HFFc6 (cell line): ENCODE data around the gene SOX21. TPM values are rescaled to one million over a fixed set of nuclear protein-coding genes. Genes with fewer than 3 reads are reported as not detected.

ENCODE experiments used
- DNase-seq: peaks from one replicate; pipeline ENCODE4 v3.0.0-alpha.2; 2018
- H3K27ac Mint-ChIP-seq: 2 replicates; pipeline ENCODE4 v1.8.0; 2020; ENCODE audit warnings: mild to moderate bottlenecking, mixed read lengths
- H3K27me3 Mint-ChIP-seq: 2 replicates; pipeline ENCODE4 v1.8.0; 2021; ENCODE audit warnings: mild to moderate bottlenecking, moderate library complexity, mixed read lengths; ENCODE audit not compliant: insufficient read depth
- H3K36me3 Mint-ChIP-seq: 2 replicates; pipeline ENCODE4 v1.8.0; 2021; ENCODE audit warnings: low read depth, mixed read lengths
- H3K4me1 Mint-ChIP-seq: 2 replicates; pipeline ENCODE4 v1.8.0; 2020; ENCODE audit warnings: low read depth, mixed read lengths
- H3K4me3 Mint-ChIP-seq: 2 replicates; pipeline ENCODE4 v1.8.0; 2020; ENCODE audit warnings: mild to moderate bottlenecking, moderate library complexity, mixed read lengths
- H3K9me3 Mint-ChIP-seq: 2 replicates; pipeline ENCODE4 v1.8.0; 2020; ENCODE audit warnings: mild to moderate bottlenecking, mixed read lengths
- CTCF ChIP-seq: fragments of 200-600 bp; sonication (generic); IDR thresholded peaks from 2 replicates; pipeline ENCODE4 v1.5.0; 2021; ENCODE audit warnings: antibody characterized with exemption, mild to moderate bottlenecking
- total RNA-seq, 6 experiments: library from RNA; stranded (reverse); fragmentation: NEBNext Ultra II Directional; extraction: Animal tissue kit (Norgen Biotek cat#: 25700); gene quantifications; 2 replicates in 1 of 6; 3 replicates in 5 of 6; pipeline ENCODE4 v1.2.3, GENCODE V29; 2021

Gene SOX21
- total RNA-seq, 6 experiments from 2014 or later = not detected

- Mint-ChIP-seq H3K27ac (no peak overlapping the region), H3K4me3 (no peak overlapping the region), H3K27me3 (peaks cover 24% of the 10 kb centered on the region), H3K4me1 (no peaks in the 10 kb centered on the region), H3K9me3 (no peaks in the 10 kb centered on the region), H3K36me3 (no peaks in the 10 kb centered on the region)
- DNase-seq = no peak
- TF ChIP-seq CTCF = no peak
Measured at GRCh38 chr13:94717916-94718315, 5.6 kb upstream of the SOX21 start.

DNA sequence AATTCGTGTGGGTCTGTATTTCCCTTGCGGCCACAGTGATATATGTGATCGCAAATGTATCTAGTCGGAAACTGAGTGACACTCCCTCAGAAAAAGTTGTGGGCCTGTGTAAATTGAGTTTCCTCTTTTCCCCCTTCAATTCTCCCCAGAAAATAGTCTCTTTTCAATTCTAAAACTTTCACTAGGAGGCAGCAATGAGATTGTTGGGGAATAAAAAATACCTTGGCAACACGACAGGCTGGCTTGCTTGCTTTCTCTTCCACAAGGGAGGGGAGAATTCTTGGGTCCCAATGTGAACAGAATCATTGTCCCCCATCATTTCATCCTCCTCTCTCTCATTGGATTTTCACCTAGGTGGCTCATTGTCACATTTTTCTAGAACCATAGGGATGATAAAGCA, 3.7 kb upstream of the SOX21 start:
- H3K4me1 Mint-ChIP-seq = peaks cover 5% of the 10 kb centered on the region; the same call in 1 of the 2 replicates
- DNase-seq = no peak
- peaks cover 33% of the 10 kb centered on the region for H3K27me3 Mint-ChIP-seq
- TF ChIP-seq CTCF = peak; percentile 57
- H3K9me3 Mint-ChIP-seq = no peaks in the 10 kb centered on the region
- H3K36me3 Mint-ChIP-seq = no peaks in the 10 kb centered on the region
- no peak overlapping the region for H3K27ac Mint-ChIP-seq
- no peak overlapping the region for H3K4me3 Mint-ChIP-seq

DNA sequence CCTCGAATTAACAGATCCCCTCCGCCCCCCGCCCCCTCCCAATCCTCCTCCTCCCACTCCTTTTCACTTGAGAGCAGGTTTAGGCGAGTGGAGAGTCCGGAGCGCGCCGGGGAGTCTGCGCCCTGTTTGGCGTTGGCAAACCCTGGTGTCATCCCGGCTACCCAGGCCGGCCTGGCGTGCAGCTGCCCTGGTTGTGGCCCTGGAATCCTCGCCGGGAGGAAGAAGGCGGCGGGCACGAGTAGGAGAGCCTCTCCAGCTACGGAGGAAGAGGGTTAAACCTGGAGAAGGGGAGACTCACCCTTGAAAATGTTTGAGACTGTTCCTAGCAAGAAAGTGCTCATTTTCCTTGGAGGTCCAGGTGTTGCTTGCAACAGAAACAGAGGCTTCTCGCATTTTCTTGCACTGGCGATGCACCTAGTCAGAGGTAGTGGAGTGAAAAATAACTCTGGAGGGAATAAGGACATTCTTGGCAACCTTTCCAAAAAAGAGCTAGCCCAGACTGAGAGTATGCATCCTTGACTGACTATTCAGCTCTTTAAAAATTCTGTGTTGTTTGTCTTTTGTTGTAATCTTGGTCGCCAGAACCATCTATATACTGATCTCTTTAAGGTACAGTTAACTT, 1.3 kb upstream of the SOX21 start:
- H3K27me3 Mint-ChIP-seq = peaks cover 47% of the 10 kb centered on the region
- H3K36me3 Mint-ChIP-seq = no peaks in the 10 kb centered on the region
- no peak overlapping the region for H3K27ac Mint-ChIP-seq
- H3K4me1 Mint-ChIP-seq = peaks cover 12% of the 10 kb centered on the region; the same call in 1 of the 2 replicates
- H3K4me3 Mint-ChIP-seq = no peak overlapping the region
- TF ChIP-seq CTCF = no peak
- H3K9me3 Mint-ChIP-seq = no peaks in the 10 kb centered on the region
- DNase-seq = no peak

GRCh38 chr13:94712812-94713560, 641 bp upstream of the SOX21 start:
- peaks cover 12% of the 10 kb centered on the region; the same call in 1 of the 2 replicates for H3K4me1 Mint-ChIP-seq
- no peak for TF ChIP-seq CTCF
- H3K9me3 Mint-ChIP-seq = no peaks in the 10 kb centered on the region
- no peak for DNase-seq
- H3K4me3 Mint-ChIP-seq = peak overlapping the region; percentile 53; the same call in 1 of the 2 replicates
- peaks cover 54% of the 10 kb centered on the region for H3K27me3 Mint-ChIP-seq
- no peaks in the 10 kb centered on the region for H3K36me3 Mint-ChIP-seq
- no peak overlapping the region for H3K27ac Mint-ChIP-seq

DNA sequence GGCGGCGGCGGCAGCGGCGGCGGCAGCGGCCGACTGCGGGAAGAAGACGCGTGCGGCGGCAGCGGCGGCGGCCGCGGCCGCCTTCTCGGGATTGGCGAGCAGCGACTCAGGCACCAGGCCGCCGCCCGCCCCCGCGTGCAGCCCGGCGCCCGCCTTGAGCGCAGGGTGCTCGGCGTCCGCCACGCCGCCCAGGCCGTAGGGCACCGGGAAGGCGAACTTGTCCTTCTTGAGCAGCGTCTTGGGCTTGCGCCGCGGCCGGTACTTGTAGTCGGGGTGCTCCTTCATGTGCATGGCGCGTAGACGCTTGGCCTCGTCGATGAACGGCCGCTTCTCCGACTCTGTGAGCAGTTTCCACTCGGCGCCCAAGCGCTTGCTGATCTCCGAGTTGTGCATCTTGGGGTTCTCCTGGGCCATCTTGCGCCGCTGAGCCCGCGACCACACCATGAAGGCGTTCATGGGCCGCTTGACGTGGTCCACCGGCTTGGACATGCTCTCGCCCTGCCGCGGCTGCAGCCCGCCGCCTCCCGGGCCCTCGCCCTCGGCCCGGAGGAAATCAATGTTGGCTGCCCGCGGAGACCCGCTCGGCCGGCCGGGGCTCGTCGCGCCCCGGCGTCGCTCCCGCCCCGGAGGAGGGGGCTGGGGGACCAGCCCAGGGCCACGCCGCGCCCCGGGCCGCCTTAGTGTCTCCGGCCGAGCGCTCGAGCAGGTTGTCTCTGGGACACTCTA, 621 bp downstream of the SOX21 start:
- Mint-ChIP-seq H3K36me3 (no peaks in the 10 kb centered on the region), H3K4me1 (peaks cover 19% of the 10 kb centered on the region; the same call in 1 of the 2 replicates), H3K4me3 (no peak overlapping the region), H3K9me3 (no peaks in the 10 kb centered on the region), H3K27ac (no peak overlapping the region), H3K27me3 (peaks cover 54% of the 10 kb centered on the region)
- no peak for TF ChIP-seq CTCF
- no peak for DNase-seq
